ENCODE results near the gene WDR70. TPM values are rescaled to one million over a fixed set of nuclear protein-coding genes. Genes with fewer than 3 reads are reported as not detected.

The WDR70 gene
- total RNA-seq, 4 donors from 2014 or later = 18.9 to 106 (median 34.9) TPM

DNA sequence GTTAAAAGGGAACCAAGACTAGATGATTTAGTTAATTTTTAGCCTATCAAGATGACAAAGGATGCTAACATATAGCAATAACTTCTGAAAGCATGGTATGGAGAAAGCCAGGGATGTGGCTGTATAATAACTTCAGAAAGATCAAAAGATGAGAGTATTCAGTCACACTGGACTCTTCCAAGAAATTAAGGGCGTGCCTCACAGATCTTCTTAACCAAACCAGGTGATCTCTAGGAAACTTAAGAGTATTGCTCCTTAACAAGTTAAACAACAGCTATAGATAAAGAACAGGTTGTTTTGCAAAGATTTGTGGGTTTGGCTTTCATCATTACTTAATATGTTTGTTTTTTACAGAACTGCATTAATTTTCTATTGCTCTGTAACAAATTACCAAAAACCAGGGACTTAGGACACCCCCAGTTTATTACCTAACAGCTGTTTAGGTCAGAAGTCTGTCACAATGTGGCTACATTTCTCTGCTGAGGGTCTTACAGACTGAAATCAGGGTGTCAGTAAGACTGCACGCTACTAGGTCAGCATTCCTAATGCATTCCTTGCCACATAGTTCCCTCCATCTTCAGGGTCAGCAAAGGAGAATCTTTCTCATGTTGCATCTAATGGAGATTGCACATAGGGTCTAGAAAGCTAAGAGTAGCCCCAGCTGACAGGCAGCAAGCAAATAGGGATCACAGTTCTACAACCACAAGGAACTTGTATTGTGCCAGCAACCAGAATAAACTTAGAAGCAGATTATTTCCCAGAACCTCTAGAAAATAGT lies 113.8 kb downstream of the WDR70 start:
- no peaks in the 10 kb centered on the region for H3K9me3 ChIP-seq
- TF ChIP-seq, protein P1, sequence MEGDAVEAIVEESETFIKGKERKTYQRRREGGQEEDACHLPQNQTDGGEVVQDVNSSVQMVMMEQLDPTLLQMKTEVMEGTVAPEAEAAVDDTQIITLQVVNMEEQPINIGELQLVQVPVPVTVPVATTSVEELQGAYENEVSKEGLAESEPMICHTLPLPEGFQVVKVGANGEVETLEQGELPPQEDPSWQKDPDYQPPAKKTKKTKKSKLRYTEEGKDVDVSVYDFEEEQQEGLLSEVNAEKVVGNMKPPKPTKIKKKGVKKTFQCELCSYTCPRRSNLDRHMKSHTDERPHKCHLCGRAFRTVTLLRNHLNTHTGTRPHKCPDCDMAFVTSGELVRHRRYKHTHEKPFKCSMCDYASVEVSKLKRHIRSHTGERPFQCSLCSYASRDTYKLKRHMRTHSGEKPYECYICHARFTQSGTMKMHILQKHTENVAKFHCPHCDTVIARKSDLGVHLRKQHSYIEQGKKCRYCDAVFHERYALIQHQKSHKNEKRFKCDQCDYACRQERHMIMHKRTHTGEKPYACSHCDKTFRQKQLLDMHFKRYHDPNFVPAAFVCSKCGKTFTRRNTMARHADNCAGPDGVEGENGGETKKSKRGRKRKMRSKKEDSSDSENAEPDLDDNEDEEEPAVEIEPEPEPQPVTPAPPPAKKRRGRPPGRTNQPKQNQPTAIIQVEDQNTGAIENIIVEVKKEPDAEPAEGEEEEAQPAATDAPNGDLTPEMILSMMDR (IDR thresholded peaks at IDR 0.05) = no peak
- no peak for TF ChIP-seq POLR2A (IDR thresholded peaks at IDR 0.05)
- H3K36me3 ChIP-seq = no peaks in the 10 kb centered on the region
- no peak overlapping the region for H3K27ac ChIP-seq
- no peaks in the 10 kb centered on the region for H3K27me3 ChIP-seq
- peaks cover 0 to 4% (median 0%) of the 10 kb centered on the region in 4 donors for H3K4me1 ChIP-seq
- no peak overlapping the region for H3K4me3 ChIP-seq
- DNase-seq = no peak

DNA sequence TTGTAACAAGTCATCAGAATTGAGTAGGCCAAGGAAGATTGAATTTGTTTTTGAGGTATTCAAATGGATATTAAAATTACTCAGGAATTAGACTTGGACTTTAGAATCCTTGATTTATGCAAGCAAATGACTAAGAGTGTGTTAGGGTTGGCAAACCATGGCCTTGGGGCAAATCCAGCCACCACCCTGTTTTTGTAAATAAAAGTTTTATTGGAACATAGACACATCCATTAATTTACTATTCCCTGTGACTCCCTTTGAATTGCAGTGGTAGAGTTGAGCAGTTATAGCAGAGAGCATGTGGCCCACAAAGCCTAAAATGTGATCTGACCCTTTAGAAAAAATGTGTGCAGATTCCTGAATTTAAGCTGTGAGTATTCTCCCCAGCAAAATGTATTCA lies 115.6 kb downstream of the WDR70 start:
- DNase-seq = no peak
- no peaks in the 10 kb centered on the region for H3K27me3 ChIP-seq
- peaks cover 0 to 4% (median 0%) of the 10 kb centered on the region in 4 donors for H3K4me1 ChIP-seq
- H3K27ac ChIP-seq = peak overlapping the region in 1 of 4 donors; percentile 51
- no peaks in the 10 kb centered on the region for H3K9me3 ChIP-seq
- H3K4me3 ChIP-seq = no peak overlapping the region
- no peaks in the 10 kb centered on the region for H3K36me3 ChIP-seq
- TF ChIP-seq, protein P1 (IDR thresholded peaks at IDR 0.05) = no peak
- no peak for TF ChIP-seq POLR2A (IDR thresholded peaks at IDR 0.05)

DNA sequence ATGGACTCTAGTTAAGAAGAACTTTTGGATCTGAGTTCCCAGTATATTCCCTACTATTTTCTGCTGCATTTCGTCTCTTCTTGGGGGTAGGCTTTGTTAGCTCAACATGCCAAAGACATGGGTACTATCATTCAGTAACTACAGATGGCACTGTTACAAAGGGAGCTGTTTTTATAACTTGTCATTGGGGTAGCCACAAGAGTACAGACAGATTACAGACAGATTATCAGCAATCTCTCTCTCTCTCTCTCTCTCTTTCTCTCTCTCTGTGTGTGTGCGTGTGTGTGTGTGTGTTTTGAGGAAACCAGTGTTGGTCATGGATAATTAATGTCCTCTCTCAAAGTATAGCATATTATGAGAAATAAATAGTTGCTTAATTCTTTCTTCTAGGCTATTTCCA lies 116.1 kb downstream of the WDR70 start:
- no peaks in the 10 kb centered on the region for H3K9me3 ChIP-seq
- DNase-seq = no peak
- H3K36me3 ChIP-seq = no peaks in the 10 kb centered on the region
- TF ChIP-seq, protein P1 (IDR thresholded peaks at IDR 0.05) = peak in 3 of 6 experiments; percentile 14 to 26 (median 19)
- TF ChIP-seq POLR2A (IDR thresholded peaks at IDR 0.05) = no peak
- peaks cover 0 to 4% (median 0%) of the 10 kb centered on the region in 4 donors for H3K4me1 ChIP-seq
- no peaks in the 10 kb centered on the region for H3K27me3 ChIP-seq
- H3K4me3 ChIP-seq = no peak overlapping the region
- peak overlapping the region in 1 of 4 donors; percentile 51 for H3K27ac ChIP-seq

DNA sequence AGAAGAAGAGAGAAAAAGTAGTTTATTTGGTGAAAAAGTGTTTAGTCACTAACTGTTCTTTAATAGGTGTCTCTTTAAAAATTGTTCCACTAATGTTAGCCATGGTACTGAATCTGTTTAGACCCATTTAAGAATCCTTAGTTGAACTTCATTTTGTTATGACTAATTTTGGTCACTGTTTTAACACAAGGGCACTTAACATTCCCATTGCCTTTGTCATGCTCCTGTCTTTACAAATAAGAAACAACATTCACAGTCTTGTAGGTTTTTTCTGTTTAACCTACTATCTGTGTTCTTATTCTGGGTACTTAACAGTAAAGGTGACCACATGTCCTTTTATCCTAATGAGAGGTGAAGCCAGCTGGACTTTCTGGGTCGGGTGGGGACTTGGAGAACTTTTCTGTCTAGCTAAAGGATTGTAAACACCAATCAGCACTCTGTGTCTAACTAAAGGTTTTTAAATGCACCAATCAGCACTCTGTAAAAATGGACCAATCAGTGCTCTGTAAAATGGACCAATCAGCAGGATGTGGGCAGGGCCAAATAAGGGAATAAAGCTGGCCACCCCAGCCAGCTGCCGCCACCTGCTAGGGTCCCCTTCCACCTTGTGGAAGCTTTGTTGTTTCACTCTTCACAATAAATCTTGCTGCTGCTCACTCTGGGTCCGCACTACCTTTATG lies 116.7 kb downstream of the WDR70 start:
- H3K4me1 ChIP-seq = peaks cover 0 to 4% (median 0%) of the 10 kb centered on the region in 4 donors
- H3K27me3 ChIP-seq = no peaks in the 10 kb centered on the region
- H3K9me3 ChIP-seq = no peaks in the 10 kb centered on the region
- no peak overlapping the region for H3K4me3 ChIP-seq
- peak overlapping the region in 1 of 4 donors; percentile 51 for H3K27ac ChIP-seq
- TF ChIP-seq POLR2A (IDR thresholded peaks at IDR 0.05) = no peak
- TF ChIP-seq, protein P1 (IDR thresholded peaks at IDR 0.05) = no peak
- no peaks in the 10 kb centered on the region for H3K36me3 ChIP-seq
- no peak for DNase-seq

DNA sequence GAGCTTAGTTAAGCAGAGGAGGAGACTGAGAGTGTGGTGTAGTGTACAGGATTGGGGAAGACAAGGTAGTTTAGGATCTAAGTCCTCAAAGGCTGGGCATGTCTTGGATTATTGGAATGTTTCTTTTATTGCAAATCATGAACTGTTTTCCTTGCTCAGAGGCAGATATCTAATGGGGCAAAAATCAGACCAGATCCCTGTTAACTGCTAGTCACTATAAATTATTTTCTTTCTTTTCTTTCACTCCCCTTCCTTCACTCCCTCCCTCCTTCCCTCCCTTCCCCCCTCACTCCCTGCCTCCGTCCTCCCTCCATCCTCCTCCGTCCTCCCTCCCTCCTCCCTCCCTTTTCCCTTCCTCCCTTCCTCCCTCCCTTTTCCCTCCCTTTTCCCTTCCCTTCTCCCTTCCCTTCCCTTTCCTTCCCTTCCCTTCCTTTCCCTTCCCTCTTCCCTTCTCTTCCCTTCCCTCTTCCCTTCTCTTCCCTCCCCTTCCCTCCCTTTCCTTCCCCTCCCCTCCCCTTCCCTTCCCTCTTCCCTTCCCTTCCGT lies 117.9 kb downstream of the WDR70 start:
- H3K9me3 ChIP-seq = no peaks in the 10 kb centered on the region
- DNase-seq = no peak
- H3K4me1 ChIP-seq = peaks cover 0 to 4% (median 0%) of the 10 kb centered on the region in 4 donors
- no peak overlapping the region for H3K4me3 ChIP-seq
- H3K36me3 ChIP-seq = no peaks in the 10 kb centered on the region
- H3K27me3 ChIP-seq = no peaks in the 10 kb centered on the region
- TF ChIP-seq POLR2A (IDR thresholded peaks at IDR 0.05) = no peak
- H3K27ac ChIP-seq = no peak overlapping the region

DNA sequence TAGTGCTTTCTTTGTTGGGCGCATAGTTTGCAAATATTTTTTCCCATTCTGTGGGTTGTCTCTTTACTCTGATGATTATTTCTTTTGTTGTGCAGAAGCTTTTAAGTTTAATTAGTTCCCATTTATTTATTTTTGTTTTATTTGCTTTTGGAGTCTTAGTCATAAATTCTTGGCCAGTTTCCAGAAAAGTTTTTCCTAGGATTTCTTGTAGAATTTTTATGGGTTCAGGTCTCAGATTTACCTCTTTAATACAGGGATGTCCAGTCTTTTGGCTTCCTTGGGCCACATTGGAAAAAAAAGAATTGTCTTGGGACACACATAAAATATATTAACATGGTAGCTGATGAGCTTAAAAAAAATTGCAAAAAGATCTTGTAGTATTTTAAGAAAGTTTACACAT lies 122.0 kb downstream of the WDR70 start:
- Histone ChIP-seq H3K27me3 (no peaks in the 10 kb centered on the region), H3K4me1 (no peaks in the 10 kb centered on the region), H3K9me3 (no peaks in the 10 kb centered on the region), H3K36me3 (no peaks in the 10 kb centered on the region), H3K27ac (no peak overlapping the region), H3K4me3 (no peak overlapping the region)
- no peak for DNase-seq
- TF ChIP-seq POLR2A (IDR thresholded peaks at IDR 0.05) = no peak
- TF ChIP-seq, protein P1 (IDR thresholded peaks at IDR 0.05) = no peak

All from Peyer's patch (tissue), 4 donors.